ENCODE results near the gene TOR1B.

- TF ChIP-seq, protein P1, sequence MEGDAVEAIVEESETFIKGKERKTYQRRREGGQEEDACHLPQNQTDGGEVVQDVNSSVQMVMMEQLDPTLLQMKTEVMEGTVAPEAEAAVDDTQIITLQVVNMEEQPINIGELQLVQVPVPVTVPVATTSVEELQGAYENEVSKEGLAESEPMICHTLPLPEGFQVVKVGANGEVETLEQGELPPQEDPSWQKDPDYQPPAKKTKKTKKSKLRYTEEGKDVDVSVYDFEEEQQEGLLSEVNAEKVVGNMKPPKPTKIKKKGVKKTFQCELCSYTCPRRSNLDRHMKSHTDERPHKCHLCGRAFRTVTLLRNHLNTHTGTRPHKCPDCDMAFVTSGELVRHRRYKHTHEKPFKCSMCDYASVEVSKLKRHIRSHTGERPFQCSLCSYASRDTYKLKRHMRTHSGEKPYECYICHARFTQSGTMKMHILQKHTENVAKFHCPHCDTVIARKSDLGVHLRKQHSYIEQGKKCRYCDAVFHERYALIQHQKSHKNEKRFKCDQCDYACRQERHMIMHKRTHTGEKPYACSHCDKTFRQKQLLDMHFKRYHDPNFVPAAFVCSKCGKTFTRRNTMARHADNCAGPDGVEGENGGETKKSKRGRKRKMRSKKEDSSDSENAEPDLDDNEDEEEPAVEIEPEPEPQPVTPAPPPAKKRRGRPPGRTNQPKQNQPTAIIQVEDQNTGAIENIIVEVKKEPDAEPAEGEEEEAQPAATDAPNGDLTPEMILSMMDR (IDR thresholded peaks at IDR 0.05): no peak
- TF ChIP-seq POLR2A (IDR thresholded peaks at IDR 0.05): no peak
Observed at GRCh38 chr9:129815278-129815677, 12.3 kb downstream of the TOR1B start.
